Peyer's patch (tissue), 4 donors: ENCODE measurements around the gene PPP2R5D. TPM values are rescaled to one million over a fixed set of nuclear protein-coding genes. Genes with fewer than 3 reads are reported as not detected.

Source experiments
- DNase-seq, 3 donors: peaks; one replicate each; pipeline ENCODE4 v3.0.0-alpha.2; 2017 to 2019
- H3K27ac ChIP-seq, 4 donors: fragments of 200-600 bp; sonication (generic); one replicate each; pipeline ENCODE4 v1.5.1; 2016 to 2019
- H3K27me3 ChIP-seq, 2 donors: fragments of 200-600 bp; sonication (generic); one replicate each; pipeline ENCODE4 v1.5.1; 2019
- H3K36me3 ChIP-seq, 3 donors: fragments of 200-600 bp; sonication (generic); one replicate each; pipeline ENCODE4 v1.5.1; 2016 to 2019
- H3K4me1 ChIP-seq, 4 donors: fragments of 200-600 bp; sonication (generic); one replicate each; pipeline ENCODE4 v1.5.1; 2016 to 2019
- H3K4me3 ChIP-seq, 4 donors: fragments of 200-600 bp; sonication (generic); 1 replicate in 3 of 4; 2 replicates in 1 of 4; pipeline ENCODE4 v1.5.1; 2016 to 2019; ENCODE audit warnings: mild to moderate bottlenecking in 1 of 4
- H3K9me3 ChIP-seq, 4 donors: fragments of 200-600 bp; sonication (generic); one replicate each; pipeline ENCODE4 v1.5.1; 2016 to 2019; ENCODE audit warnings: mild to moderate bottlenecking in 1 of 4
- CTCF ChIP-seq, 6 experiments: fragments of 450-650 bp in 4 of 6; fragments of 200-600 bp in 2 of 6; sonication (generic) in 1 of 6; IDR thresholded peaks; one replicate each; pipeline ENCODE4 v1.5.1; 2017 to 2019; ENCODE audit warnings: antibody characterized with exemption in 6 of 6, mild to moderate bottlenecking in 3 of 6, moderate library complexity in 1 of 6
- POLR2A ChIP-seq, 2 donors: fragments of 450-650 bp; IDR thresholded peaks; one replicate each; pipeline ENCODE4 v1.5.1; 2017; ENCODE audit warnings: antibody characterized with exemption in 2 of 2, mild to moderate bottlenecking in 2 of 2, moderate library complexity in 2 of 2
- total RNA-seq, 4 donors: library from RNA; depleted of rRNA; stranded (reverse); fragments of >200 nt; gene quantifications; one replicate each; pipeline ENCODE4 v1.1.0, GENCODE V29; 2016

Gene PPP2R5D
- total RNA-seq, 4 donors from 2014 or later = 84.2 to 177 (median 152) TPM

- Histone ChIP-seq H3K4me3 (no peak overlapping the region), H3K27me3 (no peaks in the 10 kb centered on the region), H3K4me1 (peaks cover 0 to 15% (median 5%) of the 10 kb centered on the region in 4 donors), H3K9me3 (no peaks in the 10 kb centered on the region), H3K27ac (no peak overlapping the region), H3K36me3 (peaks cover 0 to 63% (median 0%) of the 10 kb centered on the region in 3 donors)
- TF ChIP-seq POLR2A (IDR thresholded peaks at IDR 0.05) = no peak
- no peak for TF ChIP-seq CTCF (IDR thresholded peaks at IDR 0.05)
- DNase-seq = no peak
Observed at GRCh38 chr6:43026365-43026764, 42.0 kb downstream of the PPP2R5D start.

GRCh38 chr6:43029120-43029519, 44.8 kb downstream of the PPP2R5D start:
- H3K27ac ChIP-seq = no peak overlapping the region
- H3K9me3 ChIP-seq = no peaks in the 10 kb centered on the region
- no peak overlapping the region for H3K4me3 ChIP-seq
- H3K4me1 ChIP-seq = no peaks in the 10 kb centered on the region
- TF ChIP-seq POLR2A (IDR thresholded peaks at IDR 0.05) (no peak), CTCF (IDR thresholded peaks at IDR 0.05) (no peak)
- H3K36me3 ChIP-seq = peaks cover 0 to 73% (median 0%) of the 10 kb centered on the region in 3 donors
- no peaks in the 10 kb centered on the region for H3K27me3 ChIP-seq
- no peak for DNase-seq

GRCh38 chr6:43032326-43032725, 48.0 kb downstream of the PPP2R5D start:
- DNase-seq = no peak
- no peak overlapping the region for H3K27ac ChIP-seq
- no peak overlapping the region for H3K4me3 ChIP-seq
- no peaks in the 10 kb centered on the region for H3K4me1 ChIP-seq
- no peaks in the 10 kb centered on the region for H3K9me3 ChIP-seq
- peaks cover 0 to 74% (median 0%) of the 10 kb centered on the region in 3 donors for H3K36me3 ChIP-seq
- TF ChIP-seq POLR2A (IDR thresholded peaks at IDR 0.05) (no peak), CTCF (IDR thresholded peaks at IDR 0.05) (no peak)
- no peaks in the 10 kb centered on the region for H3K27me3 ChIP-seq

GRCh38 chr6:43033496-43034189, 49.3 kb downstream of the PPP2R5D start:
- no peak for DNase-seq
- no peak overlapping the region for H3K4me3 ChIP-seq
- TF ChIP-seq POLR2A (IDR thresholded peaks at IDR 0.05) (no peak), CTCF (IDR thresholded peaks at IDR 0.05) (no peak)
- no peak overlapping the region for H3K27ac ChIP-seq
- no peaks in the 10 kb centered on the region for H3K27me3 ChIP-seq
- no peaks in the 10 kb centered on the region for H3K9me3 ChIP-seq
- no peaks in the 10 kb centered on the region for H3K4me1 ChIP-seq
- H3K36me3 ChIP-seq = peaks cover 0 to 72% (median 0%) of the 10 kb centered on the region in 3 donors

- H3K9me3 ChIP-seq = no peaks in the 10 kb centered on the region
- no peak overlapping the region for H3K4me3 ChIP-seq
- no peak overlapping the region for H3K27ac ChIP-seq
- DNase-seq = no peak
- H3K36me3 ChIP-seq = peaks cover 0 to 72% (median 0%) of the 10 kb centered on the region in 3 donors
- no peaks in the 10 kb centered on the region for H3K4me1 ChIP-seq
- TF ChIP-seq POLR2A (IDR thresholded peaks at IDR 0.05) (no peak), CTCF (IDR thresholded peaks at IDR 0.05) (no peak)
- no peaks in the 10 kb centered on the region for H3K27me3 ChIP-seq
Observed at GRCh38 chr6:43034190-43034525, 49.8 kb downstream of the PPP2R5D start.
